22Rv1 (cell line): ENCODE data around the gene MSMB.

Source experiments
- H3K27ac ChIP-seq: fragments of 450-650 bp; 2 replicates; pipeline ENCODE4 v1.5.1; 2017
- CTCF ChIP-seq: fragments of 450-650 bp; IDR thresholded peaks from 2 replicates; pipeline ENCODE4 v1.5.1; 2017; ENCODE audit warnings: mild to moderate bottlenecking
- ZFX ChIP-seq: fragments of 450-650 bp; IDR thresholded peaks from 2 replicates; pipeline ENCODE4 v1.6.1; 2017; ENCODE audit warnings: antibody characterized with exemption, borderline replicate concordance

The MSMB gene

DNA sequence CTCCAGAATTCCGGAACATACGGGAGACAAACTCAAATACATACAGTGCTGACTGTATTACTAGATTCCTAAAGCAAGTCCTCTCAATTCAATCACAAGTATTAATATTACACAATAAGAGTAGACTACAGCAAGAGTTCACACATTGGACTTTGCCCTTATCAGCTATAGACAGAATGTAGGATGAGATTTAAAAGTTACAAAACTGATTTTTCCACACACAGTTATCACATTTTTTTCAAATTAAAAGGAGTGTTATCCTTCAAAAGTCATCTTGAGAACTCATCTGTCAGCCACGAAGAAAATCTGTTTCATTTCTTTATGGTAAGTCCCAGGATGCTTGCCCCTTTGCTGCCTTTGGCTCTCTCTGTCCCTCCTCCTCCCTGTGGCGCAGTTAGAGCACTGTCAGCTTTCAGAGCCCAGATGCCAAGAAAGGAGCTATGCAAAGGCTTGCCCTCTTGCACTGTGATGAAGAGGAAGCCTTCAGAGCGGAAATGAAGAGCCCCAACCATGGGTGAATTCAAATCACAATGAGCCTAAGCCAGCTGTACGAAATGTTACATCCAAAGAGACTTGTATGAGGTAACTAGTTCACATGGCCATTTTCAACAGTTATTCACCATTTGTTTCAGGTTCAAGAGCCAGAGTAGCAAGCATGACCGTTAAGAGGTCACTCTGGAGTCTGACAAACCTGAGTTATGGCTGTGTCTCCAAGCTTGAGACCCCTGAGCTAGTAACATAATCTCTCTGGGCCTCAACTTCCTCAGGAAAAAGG, 26.3 kb downstream of the MSMB start:
- TF ChIP-seq ZFX (no peak), CTCF (no peak)
- no peak overlapping the region for H3K27ac ChIP-seq

DNA sequence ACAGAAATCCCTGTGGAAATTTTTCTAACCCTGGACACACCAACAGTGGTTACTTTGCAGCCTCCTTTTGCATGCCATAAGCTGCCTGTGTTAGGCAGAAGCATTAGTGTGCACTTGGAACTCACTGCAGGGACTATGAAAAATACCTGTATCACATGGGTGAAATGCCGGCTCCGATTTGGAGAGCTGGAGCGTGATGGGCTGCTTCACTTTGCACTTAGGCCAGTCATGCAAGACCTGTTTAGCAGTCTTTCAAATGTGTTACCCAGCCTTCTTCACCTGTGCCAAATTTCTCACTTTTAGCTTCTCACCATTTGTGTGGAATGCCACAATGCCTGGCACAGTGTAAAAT, 26.9 kb downstream of the MSMB start:
- no peak overlapping the region for H3K27ac ChIP-seq
- TF ChIP-seq ZFX, result no peak
- TF ChIP-seq CTCF, result no peak

DNA sequence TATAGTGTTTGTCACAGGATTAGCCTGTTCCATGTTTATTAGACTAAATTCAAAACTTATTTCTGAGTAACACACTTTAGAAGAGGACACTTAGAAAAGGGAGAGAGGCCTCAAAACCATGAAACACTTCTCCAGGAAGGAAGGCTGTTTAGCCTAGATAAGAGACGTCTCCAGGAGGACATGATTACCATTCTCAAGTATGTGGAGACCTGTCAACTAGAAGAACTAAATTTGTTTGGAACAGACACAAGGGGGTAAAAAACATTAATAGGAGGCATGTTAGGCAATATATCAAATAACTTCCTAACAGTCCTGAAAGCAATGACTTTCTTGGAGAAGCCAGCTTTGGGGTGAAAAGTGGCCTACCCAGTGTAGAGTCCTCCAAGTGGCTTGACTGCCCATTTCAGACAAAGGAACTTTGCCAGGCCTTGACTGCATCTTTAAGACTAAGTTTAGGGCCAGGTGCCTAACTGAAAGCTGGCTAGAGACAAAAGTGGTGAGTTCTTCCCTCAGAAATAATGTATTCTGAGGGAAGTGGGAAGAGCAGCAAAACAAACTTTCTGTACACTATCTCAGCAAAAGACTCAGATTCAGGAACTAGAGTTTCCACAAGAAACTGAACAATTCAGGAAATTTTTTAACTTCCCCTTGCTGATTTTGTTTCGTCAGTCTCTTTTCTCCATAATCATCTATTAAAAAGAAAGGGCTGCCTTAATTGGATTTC, 27.5 kb downstream of the MSMB start:
- no peak for TF ChIP-seq ZFX
- no peak for TF ChIP-seq CTCF
- no peak overlapping the region for H3K27ac ChIP-seq

DNA sequence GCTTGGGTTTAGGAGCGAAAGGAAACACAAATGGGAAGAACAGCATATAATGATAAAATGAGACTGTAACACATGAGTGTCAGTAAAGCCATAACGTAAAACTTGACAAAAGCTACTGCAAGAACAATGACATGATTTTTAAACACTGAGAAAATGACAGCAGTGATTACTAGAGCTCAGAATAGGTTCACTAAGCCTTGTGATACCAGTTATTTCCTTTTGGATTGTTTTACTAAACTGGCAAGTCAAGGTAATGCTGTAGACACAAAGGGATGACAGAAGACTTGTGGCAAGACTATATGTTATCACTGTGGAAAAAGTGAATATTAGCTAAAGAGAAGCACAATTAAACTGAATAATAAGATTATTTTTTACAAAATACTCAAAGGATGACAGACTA, 28.3 kb downstream of the MSMB start:
- no peak overlapping the region for H3K27ac ChIP-seq
- TF ChIP-seq CTCF (no peak), ZFX (no peak)

- H3K27ac ChIP-seq, result no peak overlapping the region
- no peak for TF ChIP-seq CTCF
- no peak for TF ChIP-seq ZFX
Measured at GRCh38 chr10:46016811-46017210, 29.3 kb downstream of the MSMB start.

- TF ChIP-seq ZFX, result no peak
- TF ChIP-seq CTCF, result no peak
- no peak overlapping the region for H3K27ac ChIP-seq
Measured at GRCh38 chr10:46016190-46016589, 29.9 kb downstream of the MSMB start.

- no peak overlapping the region for H3K27ac ChIP-seq
Measured at GRCh38 chr10:46014683-46015405, 31.2 kb downstream of the MSMB start.

More at GRCh38 chr10:46014683-46015405, 31.2 kb downstream of the MSMB start:
- TF ChIP-seq CTCF (no peak), ZFX (no peak)
